Ishikawa (cell line): ENCODE measurements around the gene LRBA.

ENCODE experiments used
- CEBPB ChIP-seq: IDR thresholded peaks from 2 replicates; pipeline ENCODE4 v1.6.1; 2012
- CREB1 ChIP-seq: IDR thresholded peaks from 2 replicates; pipeline ENCODE4 v1.6.1; 2012; ENCODE audit warnings: low read depth
- EGR1 ChIP-seq: IDR thresholded peaks from 2 replicates; pipeline ENCODE4 v1.6.1; 2012
- EP300 ChIP-seq: IDR thresholded peaks from 2 replicates; pipeline ENCODE4 v1.6.1; 2012; ENCODE audit warnings: borderline replicate concordance
- FOXM1 ChIP-seq: IDR thresholded peaks from 2 replicates; pipeline ENCODE4 v1.6.1; 2012; ENCODE audit warnings: low read depth, borderline replicate concordance
- NFIC ChIP-seq: IDR thresholded peaks from 2 replicates; pipeline ENCODE4 v1.6.1; 2012
- RAD21 ChIP-seq: IDR thresholded peaks from 2 replicates; pipeline ENCODE4 v1.6.1; 2012; ENCODE audit warnings: low read depth
- REST ChIP-seq: IDR thresholded peaks from 2 replicates; pipeline ENCODE4 v1.6.1; 2012; ENCODE audit warnings: low read depth, mild to moderate bottlenecking
- TAF1 ChIP-seq: IDR thresholded peaks from 2 replicates; pipeline ENCODE4 v1.6.1; 2012; ENCODE audit warnings: low read depth, mild to moderate bottlenecking
- TCF12 ChIP-seq: IDR thresholded peaks from 2 replicates; pipeline ENCODE4 v1.6.1; 2012; ENCODE audit warnings: low read depth
- TEAD4 ChIP-seq: IDR thresholded peaks from 2 replicates; pipeline ENCODE4 v1.6.1; 2012
- YY1 ChIP-seq: IDR thresholded peaks from 2 replicates; pipeline ENCODE4 v1.6.1; 2012; ENCODE audit warnings: low read depth
- ZBTB7A ChIP-seq: IDR thresholded peaks from 2 replicates; pipeline ENCODE4 v1.6.1; 2012; ENCODE audit warnings: low read depth
- TF ChIP-seq, protein P1 (sequence below): IDR thresholded peaks from 2 replicates; pipeline ENCODE4 v1.6.1; 2012
- TF ChIP-seq, protein P2 (sequence below): IDR thresholded peaks from 2 replicates; pipeline ENCODE4 v1.6.1; 2012

Gene LRBA

DNA sequence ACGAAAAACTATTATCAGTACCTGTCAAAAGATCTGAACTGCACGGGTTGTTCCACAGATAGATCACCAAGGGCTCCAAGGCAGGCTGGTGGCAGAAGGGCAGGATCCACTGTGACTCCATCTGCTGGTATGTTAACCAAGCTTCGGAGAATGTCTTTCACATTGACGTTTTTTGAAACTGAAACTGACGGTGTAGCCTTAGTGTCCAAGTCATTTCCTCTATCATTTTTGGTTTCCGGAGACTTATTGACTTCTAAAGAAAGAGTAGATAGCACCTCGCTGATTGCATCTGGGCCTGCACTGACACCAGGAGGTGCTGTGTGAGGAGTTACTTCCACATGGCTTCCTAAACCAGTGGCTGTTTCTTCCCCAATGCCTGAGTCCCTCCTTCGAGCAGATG, 186.9 kb downstream of the LRBA start:
- TF ChIP-seq YY1 (no peak), TAF1 (no peak)

GRCh38 chr4:150827226-150827625, 187.9 kb downstream of the LRBA start:
- TF ChIP-seq EGR1 = no peak
- TF ChIP-seq TAF1 = no peak
- no peak for TF ChIP-seq FOXM1
- TF ChIP-seq EP300 = no peak
- TF ChIP-seq, protein P1, sequence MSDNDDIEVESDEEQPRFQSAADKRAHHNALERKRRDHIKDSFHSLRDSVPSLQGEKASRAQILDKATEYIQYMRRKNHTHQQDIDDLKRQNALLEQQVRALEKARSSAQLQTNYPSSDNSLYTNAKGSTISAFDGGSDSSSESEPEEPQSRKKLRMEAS = no peak
- TF ChIP-seq NFIC = no peak
- no peak for TF ChIP-seq REST
- TF ChIP-seq TCF12 = no peak
- TF ChIP-seq ZBTB7A = no peak
- TF ChIP-seq CEBPB = no peak
- TF ChIP-seq RAD21 = no peak
- no peak for TF ChIP-seq TEAD4
- TF ChIP-seq CREB1 = no peak
- no peak for TF ChIP-seq YY1
- TF ChIP-seq, protein P2, sequence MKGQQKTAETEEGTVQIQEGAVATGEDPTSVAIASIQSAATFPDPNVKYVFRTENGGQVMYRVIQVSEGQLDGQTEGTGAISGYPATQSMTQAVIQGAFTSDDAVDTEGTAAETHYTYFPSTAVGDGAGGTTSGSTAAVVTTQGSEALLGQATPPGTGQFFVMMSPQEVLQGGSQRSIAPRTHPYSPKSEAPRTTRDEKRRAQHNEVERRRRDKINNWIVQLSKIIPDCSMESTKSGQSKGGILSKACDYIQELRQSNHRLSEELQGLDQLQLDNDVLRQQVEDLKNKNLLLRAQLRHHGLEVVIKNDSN = no peak

DNA sequence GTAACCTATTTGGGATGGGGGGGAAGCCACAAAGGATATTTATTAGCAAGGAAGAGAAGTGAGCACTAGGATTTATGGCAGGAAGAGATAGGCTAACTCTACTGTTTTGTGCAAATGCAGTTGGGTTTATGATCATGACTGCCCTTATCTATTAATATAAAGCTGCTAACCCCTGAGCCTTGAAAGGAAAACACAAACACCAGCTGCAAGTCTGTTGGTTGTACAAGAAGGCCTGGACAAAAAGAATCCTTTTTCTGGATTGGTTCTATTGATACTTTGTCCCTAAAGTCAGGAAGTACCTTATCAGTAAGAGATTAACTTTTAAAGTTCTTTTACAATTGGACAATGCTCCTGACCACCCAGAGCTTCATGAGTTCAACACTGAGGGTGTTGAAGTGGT, 188.8 kb downstream of the LRBA start:
- TF ChIP-seq CREB1 (no peak), RAD21 (no peak), TEAD4 (no peak), NFIC (no peak), EGR1 (no peak)
- TF ChIP-seq, protein P2 = no peak
- TF ChIP-seq, protein P1 = no peak

DNA sequence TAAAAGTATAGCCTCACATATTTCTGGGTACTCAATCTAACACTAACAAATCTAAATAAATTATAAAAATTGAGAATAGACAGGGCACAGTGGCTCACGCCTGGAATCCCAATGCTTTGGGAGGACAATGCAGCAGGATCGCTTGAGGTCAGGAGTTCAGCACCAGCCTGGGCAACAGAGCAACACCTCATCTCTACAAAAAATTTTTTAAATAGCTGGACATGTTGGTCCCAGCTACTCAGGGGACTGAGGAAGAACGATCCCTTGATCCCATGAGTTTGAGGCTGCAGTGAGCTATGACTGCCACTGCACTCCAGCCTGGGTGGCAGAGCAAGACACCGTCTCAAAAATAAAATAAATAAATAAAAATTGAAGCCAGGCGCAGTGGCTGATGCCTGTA, 192.7 kb downstream of the LRBA start:
- TF ChIP-seq EP300 (no peak), CREB1 (no peak), CEBPB (no peak), RAD21 (no peak), TCF12 (no peak), EGR1 (no peak), TEAD4 (no peak), FOXM1 (no peak), TAF1 (no peak), REST (no peak)
- TF ChIP-seq, protein P1 = no peak

GRCh38 chr4:150821641-150822040, 193.4 kb downstream of the LRBA start:
- TF ChIP-seq REST = no peak
- TF ChIP-seq TEAD4 = no peak
- TF ChIP-seq, protein P1 = no peak
- TF ChIP-seq CEBPB = no peak
- TF ChIP-seq, protein P2 = no peak
- no peak for TF ChIP-seq YY1
- no peak for TF ChIP-seq ZBTB7A
